ENCODE measurements around the gene MTR. TPM values are rescaled to one million over a fixed set of nuclear protein-coding genes. Genes with fewer than 3 reads are reported as not detected.

The MTR gene
- total RNA-seq, 1 experiment from 2014 or later = 27.5 TPM

GRCh38 chr1:236809148-236809547, 14.1 kb downstream of the MTR start (continued):
- TF ChIP-seq, protein P1, sequence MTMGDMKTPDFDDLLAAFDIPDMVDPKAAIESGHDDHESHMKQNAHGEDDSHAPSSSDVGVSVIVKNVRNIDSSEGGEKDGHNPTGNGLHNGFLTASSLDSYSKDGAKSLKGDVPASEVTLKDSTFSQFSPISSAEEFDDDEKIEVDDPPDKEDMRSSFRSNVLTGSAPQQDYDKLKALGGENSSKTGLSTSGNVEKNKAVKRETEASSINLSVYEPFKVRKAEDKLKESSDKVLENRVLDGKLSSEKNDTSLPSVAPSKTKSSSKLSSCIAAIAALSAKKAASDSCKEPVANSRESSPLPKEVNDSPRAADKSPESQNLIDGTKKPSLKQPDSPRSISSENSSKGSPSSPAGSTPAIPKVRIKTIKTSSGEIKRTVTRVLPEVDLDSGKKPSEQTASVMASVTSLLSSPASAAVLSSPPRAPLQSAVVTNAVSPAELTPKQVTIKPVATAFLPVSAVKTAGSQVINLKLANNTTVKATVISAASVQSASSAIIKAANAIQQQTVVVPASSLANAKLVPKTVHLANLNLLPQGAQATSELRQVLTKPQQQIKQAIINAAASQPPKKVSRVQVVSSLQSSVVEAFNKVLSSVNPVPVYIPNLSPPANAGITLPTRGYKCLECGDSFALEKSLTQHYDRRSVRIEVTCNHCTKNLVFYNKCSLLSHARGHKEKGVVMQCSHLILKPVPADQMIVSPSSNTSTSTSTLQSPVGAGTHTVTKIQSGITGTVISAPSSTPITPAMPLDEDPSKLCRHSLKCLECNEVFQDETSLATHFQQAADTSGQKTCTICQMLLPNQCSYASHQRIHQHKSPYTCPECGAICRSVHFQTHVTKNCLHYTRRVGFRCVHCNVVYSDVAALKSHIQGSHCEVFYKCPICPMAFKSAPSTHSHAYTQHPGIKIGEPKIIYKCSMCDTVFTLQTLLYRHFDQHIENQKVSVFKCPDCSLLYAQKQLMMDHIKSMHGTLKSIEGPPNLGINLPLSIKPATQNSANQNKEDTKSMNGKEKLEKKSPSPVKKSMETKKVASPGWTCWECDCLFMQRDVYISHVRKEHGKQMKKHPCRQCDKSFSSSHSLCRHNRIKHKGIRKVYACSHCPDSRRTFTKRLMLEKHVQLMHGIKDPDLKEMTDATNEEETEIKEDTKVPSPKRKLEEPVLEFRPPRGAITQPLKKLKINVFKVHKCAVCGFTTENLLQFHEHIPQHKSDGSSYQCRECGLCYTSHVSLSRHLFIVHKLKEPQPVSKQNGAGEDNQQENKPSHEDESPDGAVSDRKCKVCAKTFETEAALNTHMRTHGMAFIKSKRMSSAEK (CRISPR knock-in tag; IDR thresholded peaks at IDR 0.05; ENCODE audit: borderline replicate concordance) = no peak
- TF ChIP-seq FOXP1 (CRISPR knock-in tag; IDR thresholded peaks at IDR 0.05; ENCODE audit: borderline replicate concordance) = no peak
- TF ChIP-seq, protein P2, sequence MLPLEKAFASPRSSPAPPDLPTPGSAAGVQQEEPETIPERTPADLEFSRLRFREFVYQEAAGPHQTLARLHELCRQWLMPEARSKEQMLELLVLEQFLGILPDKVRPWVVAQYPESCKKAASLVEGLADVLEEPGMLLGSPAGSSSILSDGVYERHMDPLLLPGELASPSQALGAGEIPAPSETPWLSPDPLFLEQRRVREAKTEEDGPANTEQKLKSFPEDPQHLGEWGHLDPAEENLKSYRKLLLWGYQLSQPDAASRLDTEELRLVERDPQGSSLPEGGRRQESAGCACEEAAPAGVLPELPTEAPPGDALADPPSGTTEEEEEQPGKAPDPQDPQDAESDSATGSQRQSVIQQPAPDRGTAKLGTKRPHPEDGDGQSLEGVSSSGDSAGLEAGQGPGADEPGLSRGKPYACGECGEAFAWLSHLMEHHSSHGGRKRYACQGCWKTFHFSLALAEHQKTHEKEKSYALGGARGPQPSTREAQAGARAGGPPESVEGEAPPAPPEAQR (CRISPR knock-in tag; IDR thresholded peaks at IDR 0.05) = no peak
- TF ChIP-seq GTF2I (CRISPR knock-in tag; conservative IDR thresholded peaks at IDR 0.05) = no peak
- TF ChIP-seq, protein P3, sequence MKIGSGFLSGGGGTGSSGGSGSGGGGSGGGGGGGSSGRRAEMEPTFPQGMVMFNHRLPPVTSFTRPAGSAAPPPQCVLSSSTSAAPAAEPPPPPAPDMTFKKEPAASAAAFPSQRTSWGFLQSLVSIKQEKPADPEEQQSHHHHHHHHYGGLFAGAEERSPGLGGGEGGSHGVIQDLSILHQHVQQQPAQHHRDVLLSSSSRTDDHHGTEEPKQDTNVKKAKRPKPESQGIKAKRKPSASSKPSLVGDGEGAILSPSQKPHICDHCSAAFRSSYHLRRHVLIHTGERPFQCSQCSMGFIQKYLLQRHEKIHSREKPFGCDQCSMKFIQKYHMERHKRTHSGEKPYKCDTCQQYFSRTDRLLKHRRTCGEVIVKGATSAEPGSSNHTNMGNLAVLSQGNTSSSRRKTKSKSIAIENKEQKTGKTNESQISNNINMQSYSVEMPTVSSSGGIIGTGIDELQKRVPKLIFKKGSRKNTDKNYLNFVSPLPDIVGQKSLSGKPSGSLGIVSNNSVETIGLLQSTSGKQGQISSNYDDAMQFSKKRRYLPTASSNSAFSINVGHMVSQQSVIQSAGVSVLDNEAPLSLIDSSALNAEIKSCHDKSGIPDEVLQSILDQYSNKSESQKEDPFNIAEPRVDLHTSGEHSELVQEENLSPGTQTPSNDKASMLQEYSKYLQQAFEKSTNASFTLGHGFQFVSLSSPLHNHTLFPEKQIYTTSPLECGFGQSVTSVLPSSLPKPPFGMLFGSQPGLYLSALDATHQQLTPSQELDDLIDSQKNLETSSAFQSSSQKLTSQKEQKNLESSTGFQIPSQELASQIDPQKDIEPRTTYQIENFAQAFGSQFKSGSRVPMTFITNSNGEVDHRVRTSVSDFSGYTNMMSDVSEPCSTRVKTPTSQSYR (CRISPR knock-in tag; IDR thresholded peaks at IDR 0.05) = no peak
- no peak for TF ChIP-seq ATF2 (CRISPR knock-in tag; IDR thresholded peaks at IDR 0.05; ENCODE audit: borderline replicate concordance, low read depth)

- no peak for ATAC-seq
- Mint-ChIP-seq H3K27ac (no peak overlapping the region), H3K36me3 (peaks cover 46% of the 10 kb centered on the region), H3K4me3 (no peak overlapping the region), H3K27me3 (ENCODE audit: low read depth) (no peaks in the 10 kb centered on the region), H3K9me3 (no peaks in the 10 kb centered on the region), H3K4me1 (no peaks in the 10 kb centered on the region)
- ChIA-PET POLR2A (no interaction called here), CTCF (interaction anchor here (0.5 kb wide), 1 partner anchor 33 kb away, joined by 5 read pairs; no protein-coding TSS in a partner anchor)
- TF ChIP-seq PRDM15 (CRISPR knock-in tag; IDR thresholded peaks at IDR 0.05) (no peak), RORB (CRISPR knock-in tag; IDR thresholded peaks at IDR 0.05) (no peak), SP1 (CRISPR knock-in tag; conservative IDR thresholded peaks at IDR 0.05) (no peak), IRF2 (CRISPR knock-in tag; IDR thresholded peaks at IDR 0.05; ENCODE audit: borderline replicate concordance, low read depth) (no peak), HMGA2 (CRISPR knock-in tag; IDR thresholded peaks at IDR 0.05) (no peak), CBFB (CRISPR knock-in tag; IDR thresholded peaks at IDR 0.05; ENCODE audit: low read depth) (no peak), NR3C1 (CRISPR knock-in tag; conservative IDR thresholded peaks at IDR 0.05; ENCODE audit: low read depth) (no peak)
- TF ChIP-seq, protein P3 (CRISPR knock-in tag; IDR thresholded peaks at IDR 0.05) = no peak
- TF ChIP-seq, protein P4, sequence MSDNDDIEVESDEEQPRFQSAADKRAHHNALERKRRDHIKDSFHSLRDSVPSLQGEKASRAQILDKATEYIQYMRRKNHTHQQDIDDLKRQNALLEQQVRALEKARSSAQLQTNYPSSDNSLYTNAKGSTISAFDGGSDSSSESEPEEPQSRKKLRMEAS (CRISPR knock-in tag; IDR thresholded peaks at IDR 0.05) = no peak
- no peak for DNase-seq (ENCODE audit: low spot score)
Measured at GRCh38 chr1:236810018-236810417, 14.9 kb downstream of the MTR start.

All from WTC11 (cell line).